Measurements from ENCODE around the gene EXT2. TPM values are rescaled to one million over a fixed set of nuclear protein-coding genes. Genes with fewer than 3 reads are reported as not detected.

EXT2 gene
- total and polyA plus RNA-seq, 2 of the 13 experiments (the other 11 are each of a cell fraction or from before 2014, with no cell fraction given) = 61.5 to 68.7 TPM

DNA sequence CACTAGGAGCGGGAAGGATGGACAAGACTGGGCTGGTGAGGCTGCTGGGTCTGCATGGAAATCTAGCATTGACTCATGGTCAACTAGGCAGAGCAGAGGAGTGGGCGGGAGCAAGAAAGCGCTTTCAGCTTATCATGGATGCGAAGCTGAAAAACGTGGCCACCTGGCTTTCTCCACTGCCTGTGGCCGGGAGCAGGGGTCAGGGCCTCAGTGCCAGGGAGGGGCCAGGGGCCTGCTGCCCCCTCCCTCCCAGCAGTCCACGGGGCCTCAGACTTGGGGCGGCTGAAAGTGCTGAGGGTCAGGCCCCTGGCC is 168.9 kb downstream of the EXT2 start:
- H3K9ac ChIP-seq (ENCODE audit: insufficient read depth, low read depth, low read length) = no peak overlapping the region
- H3K79me2 ChIP-seq (ENCODE audit: insufficient read depth, low read length) = no peaks in the 10 kb centered on the region
- no peak for DNase-seq (ENCODE audit: low spot score)
- no peak overlapping the region for H3K27ac ChIP-seq (ENCODE audit: extremely low read length, insufficient read depth, low read length)
- H2AFZ ChIP-seq (ENCODE audit: low read length) = no peak overlapping the region
- in situ Hi-C loops (cut with HindIII; ENCODE audit: extremely low pct_ligation_motif_present, low pct_unique_long_range_greater_than_20kb) (no loop called here), intact Hi-C loops (cut with micrococcal nuclease; ENCODE audit: unreplicated experiment) (no loop called here)
- no peaks in the 10 kb centered on the region for H3K36me3 ChIP-seq (replicated peaks in 1 of 2; ENCODE audit: control insufficient read depth in 1 of 2, insufficient read depth in 2 of 2, low read length in 2 of 2)
- no peaks in the 10 kb centered on the region for H4K20me1 ChIP-seq (ENCODE audit: insufficient read depth, low read length)
- no TSS peak for BruUV-seq (replicated peaks)
- no peak for ATAC-seq
- peaks cover 20% of the 10 kb centered on the region for H3K4me1 ChIP-seq (ENCODE audit: insufficient read depth, low read length)
- ChIA-PET CTCF (ENCODE audit: low intra/inter-chr PET ratio, low total read pairs) (no interaction called here), POLR2A (no interaction called here)
- no peaks in the 10 kb centered on the region for H3K9me3 ChIP-seq (ENCODE audit: low read length)
- FAIRE-seq = no peak
- H3K27me3 ChIP-seq (ENCODE audit: control insufficient read depth in 1 of 2, insufficient read depth in 2 of 2, low read length in 2 of 2) = peaks cover 1 to 4% of the 10 kb centered on the region in 2 experiments; a peak in 3 of 5 replicates
- H3K4me3 ChIP-seq (replicated peaks in 1 of 3; ENCODE audit: insufficient read depth in 1 of 3, low read depth in 2 of 3, low read length in 3 of 3) = no peak overlapping the region
- 67% methylated on average over 5 of the region's 8 CpGs for WGBS (ENCODE audit: low lambda C conversion rate)
- H3K4me2 ChIP-seq (ENCODE audit: low read depth, low read length) = no peak overlapping the region
- TF ChIP-seq ZNF775 (CRISPR knock-in tag; IDR thresholded peaks at IDR 0.05; ENCODE audit: borderline replicate concordance) (no peak), ZNF543 (CRISPR knock-in tag; IDR thresholded peaks at IDR 0.05) (no peak), MTA1 (CRISPR knock-in tag; IDR thresholded peaks at IDR 0.05; ENCODE audit: borderline replicate concordance) (no peak), ZNF883 (CRISPR knock-in tag; IDR thresholded peaks at IDR 0.05; ENCODE audit: not compliant biosample characterization) (no peak), IRX3 (CRISPR knock-in tag; IDR thresholded peaks at IDR 0.05; ENCODE audit: borderline replicate concordance, low read depth) (no peak), CEBPB (IDR thresholded peaks at IDR 0.05; ENCODE audit: borderline replicate concordance, low read depth, low read length) (no peak), ZNF747 (CRISPR knock-in tag; IDR thresholded peaks at IDR 0.05; ENCODE audit: borderline replicate concordance) (no peak), MEF2D (CRISPR knock-in tag; IDR thresholded peaks at IDR 0.05) (no peak), AGO1 (IDR thresholded peaks at IDR 0.05; ENCODE audit: low read depth, low read length, poor library complexity, severe bottlenecking) (no peak), ZSCAN21 (CRISPR knock-in tag; IDR thresholded peaks at IDR 0.05; ENCODE audit: borderline replicate concordance) (no peak)
- TF ChIP-seq, protein P1, sequence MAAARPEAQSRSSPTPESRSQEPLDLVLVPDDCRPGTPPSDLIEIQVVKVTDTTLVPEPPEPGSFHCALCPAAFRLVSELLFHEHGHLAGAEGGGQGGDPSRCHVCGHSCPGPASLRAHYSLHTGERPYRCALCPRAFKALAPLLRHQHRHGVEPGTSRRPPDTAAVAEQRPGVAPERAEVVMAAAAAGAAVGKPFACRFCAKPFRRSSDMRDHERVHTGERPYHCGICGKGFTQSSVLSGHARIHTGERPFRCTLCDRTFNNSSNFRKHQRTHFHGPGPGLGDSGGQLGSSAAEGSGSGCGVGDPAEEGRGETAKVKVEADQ (CRISPR knock-in tag; IDR thresholded peaks at IDR 0.05; ENCODE audit: borderline replicate concordance) = no peak
- TF ChIP-seq, protein P2, sequence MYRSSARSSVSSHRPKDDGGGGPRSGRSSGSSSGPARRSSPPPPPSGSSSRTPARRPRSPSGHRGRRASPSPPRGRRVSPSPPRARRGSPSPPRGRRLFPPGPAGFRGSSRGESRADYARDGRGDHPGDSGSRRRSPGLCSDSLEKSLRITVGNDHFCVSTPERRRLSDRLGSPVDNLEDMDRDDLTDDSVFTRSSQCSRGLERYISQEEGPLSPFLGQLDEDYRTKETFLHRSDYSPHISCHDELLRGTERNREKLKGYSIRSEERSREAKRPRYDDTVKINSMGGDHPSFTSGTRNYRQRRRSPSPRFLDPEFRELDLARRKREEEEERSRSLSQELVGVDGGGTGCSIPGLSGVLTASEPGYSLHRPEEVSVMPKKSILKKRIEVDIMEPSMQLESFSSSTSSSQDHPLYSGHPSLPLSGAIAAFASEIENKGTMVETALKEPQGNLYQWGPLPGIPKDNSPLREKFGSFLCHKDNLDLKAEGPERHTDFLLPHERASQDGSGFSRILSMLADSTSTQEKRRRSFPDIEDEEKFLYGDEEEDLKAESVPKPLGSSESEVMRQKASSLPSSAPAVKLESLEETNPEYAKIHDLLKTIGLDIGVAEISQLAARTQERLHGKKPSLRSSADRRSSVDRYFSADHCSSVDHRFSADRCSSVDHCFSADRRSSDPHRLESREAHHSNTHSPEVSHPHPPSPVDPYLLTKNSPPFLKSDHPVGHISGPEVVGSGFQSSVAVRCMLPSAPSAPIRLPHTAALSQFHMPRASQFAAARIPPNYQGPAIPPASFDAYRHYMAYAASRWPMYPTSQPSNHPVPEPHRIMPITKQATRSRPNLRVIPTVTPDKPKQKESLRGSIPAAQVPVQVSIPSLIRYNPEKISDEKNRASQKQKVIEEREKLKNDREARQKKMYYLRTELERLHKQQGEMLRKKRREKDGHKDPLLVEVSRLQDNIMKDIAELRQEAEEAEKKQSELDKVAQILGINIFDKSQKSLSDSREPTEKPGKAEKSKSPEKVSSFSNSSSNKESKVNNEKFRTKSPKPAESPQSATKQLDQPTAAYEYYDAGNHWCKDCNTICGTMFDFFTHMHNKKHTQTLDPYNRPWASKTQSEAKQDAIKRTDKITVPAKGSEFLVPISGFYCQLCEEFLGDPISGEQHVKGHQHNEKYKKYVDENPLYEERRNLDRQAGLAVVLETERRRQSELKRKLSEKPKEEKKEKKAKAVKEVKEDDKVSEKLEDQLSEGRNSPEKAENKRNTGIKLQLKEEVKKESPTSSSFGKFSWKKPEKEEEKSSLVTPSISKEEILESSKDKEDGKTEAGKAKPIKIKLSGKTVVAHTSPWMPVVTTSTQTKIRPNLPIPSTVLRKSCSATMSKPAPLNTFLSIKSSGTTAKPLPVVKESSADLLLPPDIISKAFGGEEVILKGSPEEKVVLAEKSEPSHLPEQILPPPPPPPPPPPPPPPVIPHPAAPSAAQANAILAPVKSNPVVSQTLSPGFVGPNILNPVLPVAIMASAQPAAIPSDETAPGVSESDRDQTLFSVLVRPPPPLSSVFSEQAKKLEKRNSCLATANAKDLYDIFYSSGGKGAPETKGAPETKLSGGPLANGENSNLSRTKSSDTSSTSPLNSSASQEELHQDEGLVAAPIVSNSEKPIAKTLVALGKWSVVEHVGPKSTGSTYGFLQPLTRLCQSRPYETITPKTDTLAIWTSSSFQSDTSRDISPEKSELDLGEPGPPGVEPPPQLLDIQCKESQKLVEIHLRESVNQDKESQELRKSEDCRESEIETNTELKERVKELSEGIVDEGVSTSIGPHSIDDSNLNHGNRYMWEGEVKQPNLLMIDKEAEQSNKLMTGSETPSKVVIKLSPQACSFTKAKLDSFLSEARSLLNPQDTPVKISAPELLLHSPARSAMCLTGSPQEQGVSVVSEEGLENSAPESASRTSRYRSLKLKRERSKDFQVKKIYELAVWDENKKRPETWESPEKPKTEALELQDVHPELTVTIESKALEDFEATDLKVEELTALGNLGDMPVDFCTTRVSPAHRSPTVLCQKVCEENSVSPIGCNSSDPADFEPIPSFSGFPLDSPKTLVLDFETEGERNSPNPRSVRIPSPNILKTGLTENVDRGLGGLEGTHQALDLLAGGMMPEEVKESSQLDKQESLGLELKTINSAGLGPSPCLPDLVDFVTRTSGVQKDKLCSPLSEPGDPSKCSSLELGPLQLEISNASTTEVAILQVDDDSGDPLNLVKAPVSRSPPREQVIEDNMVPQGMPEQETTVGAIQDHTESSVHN (CRISPR knock-in tag; IDR thresholded peaks at IDR 0.05) = no peak
- TF ChIP-seq, protein P3, sequence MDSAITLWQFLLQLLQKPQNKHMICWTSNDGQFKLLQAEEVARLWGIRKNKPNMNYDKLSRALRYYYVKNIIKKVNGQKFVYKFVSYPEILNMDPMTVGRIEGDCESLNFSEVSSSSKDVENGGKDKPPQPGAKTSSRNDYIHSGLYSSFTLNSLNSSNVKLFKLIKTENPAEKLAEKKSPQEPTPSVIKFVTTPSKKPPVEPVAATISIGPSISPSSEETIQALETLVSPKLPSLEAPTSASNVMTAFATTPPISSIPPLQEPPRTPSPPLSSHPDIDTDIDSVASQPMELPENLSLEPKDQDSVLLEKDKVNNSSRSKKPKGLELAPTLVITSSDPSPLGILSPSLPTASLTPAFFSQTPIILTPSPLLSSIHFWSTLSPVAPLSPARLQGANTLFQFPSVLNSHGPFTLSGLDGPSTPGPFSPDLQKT (CRISPR knock-in tag; IDR thresholded peaks at IDR 0.05; ENCODE audit: borderline replicate concordance) = no peak
